A549 (cell line): ENCODE data around the gene PPP2R3C. TPM values are rescaled to one million over a fixed set of nuclear protein-coding genes. Genes with fewer than 3 reads are reported as not detected.

ENCODE experiments used
- ATAC-seq, 2 experiments: fragments of 200-7000 bp in 1 of 2; fragments of >200 bp in 1 of 2; cut with Nextera tagmentation in 1 of 2; cut with Tn5 transposase in 1 of 2; 3 replicates each; pipeline versions ENCODE4 v1.8.0 to v1.9.1; 2018 to 2020; ENCODE audit warnings: mild to moderate bottlenecking in 1 of 2, moderate library complexity in 1 of 2
- CTCF ChIA-PET: fragments of 300-600 bp; sonication (Branson Sonifier 250); formaldehyde crosslinking; extraction: SDS; loops from one replicate; lab custom pipeline; 2021; ENCODE audit warnings: antibody characterized with exemption, inconsistent platforms; lab: Yijun Ruan, JAX
- POLR2A ChIA-PET: fragments of 350-600 bp; formaldehyde crosslinking; extraction: SDS; loops from one replicate; lab custom pipeline; 2021; ENCODE audit warnings: antibody characterized with exemption, inconsistent platforms; lab: Yijun Ruan, JAX
- DNase-seq, 2 experiments: peaks; one replicate each; pipeline versions ENCODE4 v3.0.0 to v3.0.0-alpha.2; 2011 to 2016; ENCODE audit warnings: low read depth in 1 of 2, low spot score in 1 of 2
- FAIRE-seq: peaks from 2 replicates; lab custom pipeline; 2011; peaks lifted over from hg19 to GRCh38; lab: Jason Lieb, UNC
- H3K27ac ChIP-seq, 2 experiments: fragments of >200 bp; sonication (Bioruptor Twin); formaldehyde crosslinking; 3 replicates each; pipeline ENCODE4 v1.5.1; 2016 to 2017
- H3K4me1 ChIP-seq: fragments of >200 bp; sonication (Bioruptor Twin); formaldehyde crosslinking; 3 replicates; pipeline ENCODE4 v1.6.1; 2016
- H3K4me2 ChIP-seq: fragments of >200 bp; sonication (Bioruptor Twin); formaldehyde crosslinking; 3 replicates; pipeline ENCODE4 v1.6.1; 2016
- H3K4me3 ChIP-seq: fragments of >200 bp; sonication (Bioruptor Twin); formaldehyde crosslinking; 3 replicates; pipeline ENCODE4 v1.5.1; 2016
- H3K9me3 ChIP-seq: fragments of >200 bp; sonication (Bioruptor Twin); formaldehyde crosslinking; 3 replicates; pipeline ENCODE4 v1.6.1; 2016
- CBX8 ChIP-seq: fragments of 200-600 bp; sonication (generic); IDR thresholded peaks from 2 replicates; pipeline ENCODE4 v1.6.1; 2016
- EHF ChIP-seq: fragments of 250-450 bp; sonication (Bioruptor Pico); IDR thresholded peaks from 2 replicates; pipeline ENCODE4 v1.5.0; 2020; ENCODE audit warnings: mild to moderate bottlenecking
- FOSL2 ChIP-seq, 2 experiments: fragments of 450-650 bp in 1 of 2; fragments of >200 bp in 1 of 2; sonication (Bioruptor Twin) in 1 of 2; formaldehyde crosslinking; IDR thresholded peaks; 2 replicates each; pipeline versions ENCODE4 v1.5.0 to v1.6.1; 2016 to 2020; ENCODE audit warnings: mild to moderate bottlenecking in 1 of 2, moderate library complexity in 1 of 2
- GATA3 ChIP-seq: IDR thresholded peaks from 2 replicates; pipeline ENCODE4 v1.6.1; 2012; ENCODE audit warnings: borderline replicate concordance
- HEYL ChIP-seq: fragments of 250-450 bp; sonication (Bioruptor Pico); IDR thresholded peaks from 2 replicates; pipeline ENCODE4 v1.8.0; 2021; ENCODE audit warnings: mild to moderate bottlenecking, moderate library complexity
- JUNB ChIP-seq: fragments of >200 bp; sonication (Bioruptor Twin); formaldehyde crosslinking; IDR thresholded peaks from 2 replicates; pipeline ENCODE4 v1.6.1; 2016
- KDM1A ChIP-seq: fragments of 200-600 bp; sonication (generic); IDR thresholded peaks from 2 replicates; pipeline ENCODE4 v1.6.1; 2016; ENCODE audit warnings: low read depth, mild to moderate bottlenecking
- NR3C1 ChIP-seq: fragments of >200 bp; sonication (Bioruptor Twin); formaldehyde crosslinking; IDR thresholded peaks from 3 replicates; pipeline ENCODE4 v1.6.1; 2017
- PHF8 ChIP-seq: fragments of 200-600 bp; sonication (generic); IDR thresholded peaks from 2 replicates; pipeline ENCODE4 v1.6.1; 2016; ENCODE audit warnings: low read depth, mild to moderate bottlenecking, antibody characterized with exemption, moderate library complexity, borderline replicate concordance
- POLR2AphosphoS2 ChIP-seq: conservative IDR thresholded peaks from 2 replicates; pipeline ENCODE4 v1.6.1; 2012; ENCODE audit warnings: low read length, improper control_type of control experiment, inconsistent platforms
- RAD21 ChIP-seq, 2 experiments: fragments of >200 bp in 1 of 2; sonication (Bioruptor Twin) in 1 of 2; formaldehyde crosslinking in 1 of 2; IDR thresholded peaks in 1 of 2; conservative IDR thresholded peaks in 1 of 2; 2 replicates in 1 of 2; 3 replicates in 1 of 2; pipeline ENCODE4 v1.6.1; 2012 to 2018; ENCODE audit warnings: inconsistent platforms in 1 of 2
- SMC3 ChIP-seq: fragments of >200 bp; sonication (Bioruptor Twin); formaldehyde crosslinking; IDR thresholded peaks from 3 replicates; pipeline ENCODE4 v1.6.1; 2018; ENCODE audit warnings: inconsistent platforms
- TFCP2L1 ChIP-seq: fragments of 250-450 bp; sonication (Bioruptor Pico); IDR thresholded peaks from 2 replicates; pipeline ENCODE4 v1.5.0; 2021; ENCODE audit warnings: mild to moderate bottlenecking
- ZC3H11A ChIP-seq: fragments of 450-650 bp; IDR thresholded peaks from 2 replicates; pipeline ENCODE4 v1.6.1; 2014; ENCODE audit warnings: antibody characterized with exemption, mild to moderate bottlenecking
- ZSCAN20 ChIP-seq: fragments of 250-450 bp; sonication (Bioruptor Pico); IDR thresholded peaks from 2 replicates; pipeline ENCODE4 v1.8.0; 2022; ENCODE audit warnings: mild to moderate bottlenecking, moderate library complexity
- WGBS: methylation state at CpG from one replicate; pipeline ENCODE4 v1.1.6; 2017; ENCODE audit errors: missing lambda C conversion rate; 5-methylcytosine and 5-hydroxymethylcytosine counted together
- polyA plus RNA-seq, 4 experiments: library from polyadenylated mRNA; depleted of rRNA in 3 of 4; stranded (reverse); fragments of >200 nt; fragmentation: RNase III in 1 of 4; extraction: RNeasy Plus Mini Kit Qiagen cat#74134 plus additional on column Dnase treatment in 1 of 4; gene quantifications; 2 replicates in 3 of 4; 3 replicates in 1 of 4; pipeline ENCODE4 v1.2.3, GENCODE V29; 2011 to 2017
- TF ChIP-seq, protein P1 (sequence below): fragments of 250-450 bp; sonication (Bioruptor Pico); IDR thresholded peaks from 2 replicates; pipeline ENCODE4 v1.5.0; 2020; ENCODE audit warnings: low read depth, mild to moderate bottlenecking, moderate library complexity
- TF ChIP-seq, protein P2 (sequence below): fragments of >200 bp; sonication (Bioruptor Twin); formaldehyde crosslinking; IDR thresholded peaks from 3 replicates; pipeline ENCODE4 v1.5.1; 2016
- TF ChIP-seq, protein P3 (sequence below): fragments of >200 bp; sonication (Bioruptor Twin); formaldehyde crosslinking; IDR thresholded peaks from 2 replicates; pipeline ENCODE4 v1.6.1; 2016
- TF ChIP-seq, protein P4 (sequence below): IDR thresholded peaks from 2 replicates; pipeline ENCODE4 v1.6.1; 2012; ENCODE audit warnings: low read depth, borderline replicate concordance
- TF ChIP-seq, protein P5 (sequence below): fragments of 250-450 bp; sonication (Bioruptor Pico); IDR thresholded peaks from 2 replicates; pipeline ENCODE4 v1.5.0; 2021; ENCODE audit warnings: mild to moderate bottlenecking, moderate library complexity, borderline replicate concordance
- TF ChIP-seq, protein P6 (sequence below): fragments of 450-650 bp; IDR thresholded peaks from 2 replicates; pipeline ENCODE4 v1.6.1; 2014; ENCODE audit warnings: antibody characterized with exemption
- TF ChIP-seq, protein P7 (sequence below): fragments of >200 bp; sonication (Bioruptor Twin); formaldehyde crosslinking; IDR thresholded peaks from 3 replicates; pipeline ENCODE4 v1.6.1; 2016

PPP2R3C gene
- polyA plus RNA-seq, 2 of the 4 experiments (the other 2 are of a cell fraction), result 19.2 to 32.1 TPM

DNA sequence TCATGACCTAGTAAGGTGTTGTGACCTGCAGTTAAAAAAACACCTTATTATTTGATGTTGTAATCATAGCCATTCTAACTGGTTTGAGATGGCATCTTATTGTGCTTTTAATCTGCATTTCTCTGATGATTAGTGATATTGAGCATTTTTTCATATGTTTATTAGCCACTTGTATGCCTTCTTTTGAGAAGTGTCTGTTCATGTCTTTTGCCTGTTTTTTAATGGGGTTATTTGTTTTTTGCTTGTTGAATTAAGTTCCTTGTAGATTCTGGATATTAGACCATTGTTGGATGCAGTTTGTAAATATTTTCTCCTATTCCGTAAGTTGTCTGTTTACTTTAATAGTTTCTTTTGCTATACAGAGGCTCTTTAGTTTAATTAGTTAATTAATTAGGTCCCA, 41.6 kb upstream of the PPP2R3C start:
- ChIA-PET POLR2A (no interaction called here), CTCF (no interaction called here)
- no peak overlapping the region for H3K4me3 ChIP-seq
- no peak overlapping the region for H3K27ac ChIP-seq
- FAIRE-seq, result no peak
- peaks cover 33% of the 10 kb centered on the region for H3K4me1 ChIP-seq
- WGBS, result 92% methylated on average over 1 of the region's 1 CpG
- H3K4me2 ChIP-seq, result no peak overlapping the region
- H3K9me3 ChIP-seq, result no peaks in the 10 kb centered on the region
- ATAC-seq, result no peak
- no peak for DNase-seq
- TF ChIP-seq, protein P1, sequence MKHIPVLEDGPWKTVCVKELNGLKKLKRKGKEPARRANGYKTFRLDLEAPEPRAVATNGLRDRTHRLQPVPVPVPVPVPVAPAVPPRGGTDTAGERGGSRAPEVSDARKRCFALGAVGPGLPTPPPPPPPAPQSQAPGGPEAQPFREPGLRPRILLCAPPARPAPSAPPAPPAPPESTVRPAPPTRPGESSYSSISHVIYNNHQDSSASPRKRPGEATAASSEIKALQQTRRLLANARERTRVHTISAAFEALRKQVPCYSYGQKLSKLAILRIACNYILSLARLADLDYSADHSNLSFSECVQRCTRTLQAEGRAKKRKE (CRISPR knock-in tag), result no peak
- no peak for TF ChIP-seq FOSL2 (IDR thresholded peaks at IDR 0.05)
- TF ChIP-seq FOSL2 (CRISPR knock-in tag; IDR thresholded peaks at IDR 0.05), result no peak
- TF ChIP-seq, protein P2, sequence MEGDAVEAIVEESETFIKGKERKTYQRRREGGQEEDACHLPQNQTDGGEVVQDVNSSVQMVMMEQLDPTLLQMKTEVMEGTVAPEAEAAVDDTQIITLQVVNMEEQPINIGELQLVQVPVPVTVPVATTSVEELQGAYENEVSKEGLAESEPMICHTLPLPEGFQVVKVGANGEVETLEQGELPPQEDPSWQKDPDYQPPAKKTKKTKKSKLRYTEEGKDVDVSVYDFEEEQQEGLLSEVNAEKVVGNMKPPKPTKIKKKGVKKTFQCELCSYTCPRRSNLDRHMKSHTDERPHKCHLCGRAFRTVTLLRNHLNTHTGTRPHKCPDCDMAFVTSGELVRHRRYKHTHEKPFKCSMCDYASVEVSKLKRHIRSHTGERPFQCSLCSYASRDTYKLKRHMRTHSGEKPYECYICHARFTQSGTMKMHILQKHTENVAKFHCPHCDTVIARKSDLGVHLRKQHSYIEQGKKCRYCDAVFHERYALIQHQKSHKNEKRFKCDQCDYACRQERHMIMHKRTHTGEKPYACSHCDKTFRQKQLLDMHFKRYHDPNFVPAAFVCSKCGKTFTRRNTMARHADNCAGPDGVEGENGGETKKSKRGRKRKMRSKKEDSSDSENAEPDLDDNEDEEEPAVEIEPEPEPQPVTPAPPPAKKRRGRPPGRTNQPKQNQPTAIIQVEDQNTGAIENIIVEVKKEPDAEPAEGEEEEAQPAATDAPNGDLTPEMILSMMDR, result no peak
- TF ChIP-seq, protein P3, sequence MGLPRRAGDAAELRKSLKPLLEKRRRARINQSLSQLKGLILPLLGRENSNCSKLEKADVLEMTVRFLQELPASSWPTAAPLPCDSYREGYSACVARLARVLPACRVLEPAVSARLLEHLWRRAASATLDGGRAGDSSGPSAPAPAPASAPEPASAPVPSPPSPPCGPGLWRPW, result no peak
- no peak for TF ChIP-seq POLR2AphosphoS2
- TF ChIP-seq ZSCAN20 (CRISPR knock-in tag), result no peak
- no peak for TF ChIP-seq CBX8
- no peak for TF ChIP-seq HEYL (CRISPR knock-in tag)
- TF ChIP-seq RAD21 (conservative IDR thresholded peaks at IDR 0.05 in 1 of 2, IDR thresholded peaks at IDR 0.05 in 1 of 2), result no peak
- TF ChIP-seq, protein P4, sequence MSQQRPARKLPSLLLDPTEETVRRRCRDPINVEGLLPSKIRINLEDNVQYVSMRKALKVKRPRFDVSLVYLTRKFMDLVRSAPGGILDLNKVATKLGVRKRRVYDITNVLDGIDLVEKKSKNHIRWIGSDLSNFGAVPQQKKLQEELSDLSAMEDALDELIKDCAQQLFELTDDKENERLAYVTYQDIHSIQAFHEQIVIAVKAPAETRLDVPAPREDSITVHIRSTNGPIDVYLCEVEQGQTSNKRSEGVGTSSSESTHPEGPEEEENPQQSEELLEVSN, result no peak

DNA sequence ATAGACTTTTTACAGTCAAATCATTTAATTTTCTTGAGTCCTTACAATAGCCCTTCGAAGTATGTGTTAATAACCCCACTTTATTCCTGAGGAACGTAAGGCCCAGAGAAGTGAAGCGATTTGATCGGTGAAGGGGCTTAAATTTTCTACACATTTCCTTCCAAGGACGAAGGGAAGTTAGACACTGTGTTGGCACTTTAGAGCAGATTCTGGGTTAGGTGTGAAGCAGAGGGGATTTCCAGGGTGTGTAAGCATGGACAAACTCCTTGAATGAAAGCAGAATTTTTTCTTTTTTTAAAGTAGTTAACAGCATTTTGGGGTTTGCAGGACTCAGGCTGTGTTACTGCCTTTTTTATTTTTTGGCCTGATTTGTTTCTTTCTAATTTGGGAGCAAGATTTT, 39.4 kb upstream of the PPP2R3C start:
- 71% methylated on average over 5 of the region's 5 CpGs for WGBS
- Histone ChIP-seq H3K9me3 (no peaks in the 10 kb centered on the region), H3K4me2 (peak overlapping the region; percentile 73), H3K4me1 (peaks cover 38% of the 10 kb centered on the region), H3K4me3 (no peak overlapping the region), H3K27ac (peak overlapping the region in 1 of 2 experiments; percentile 57; a peak in 1 of 6 replicates)
- ATAC-seq, result no peak; a peak in 1 of 6 replicates
- TF ChIP-seq SMC3, result no peak
- TF ChIP-seq TFCP2L1, result no peak
- TF ChIP-seq, protein P5, sequence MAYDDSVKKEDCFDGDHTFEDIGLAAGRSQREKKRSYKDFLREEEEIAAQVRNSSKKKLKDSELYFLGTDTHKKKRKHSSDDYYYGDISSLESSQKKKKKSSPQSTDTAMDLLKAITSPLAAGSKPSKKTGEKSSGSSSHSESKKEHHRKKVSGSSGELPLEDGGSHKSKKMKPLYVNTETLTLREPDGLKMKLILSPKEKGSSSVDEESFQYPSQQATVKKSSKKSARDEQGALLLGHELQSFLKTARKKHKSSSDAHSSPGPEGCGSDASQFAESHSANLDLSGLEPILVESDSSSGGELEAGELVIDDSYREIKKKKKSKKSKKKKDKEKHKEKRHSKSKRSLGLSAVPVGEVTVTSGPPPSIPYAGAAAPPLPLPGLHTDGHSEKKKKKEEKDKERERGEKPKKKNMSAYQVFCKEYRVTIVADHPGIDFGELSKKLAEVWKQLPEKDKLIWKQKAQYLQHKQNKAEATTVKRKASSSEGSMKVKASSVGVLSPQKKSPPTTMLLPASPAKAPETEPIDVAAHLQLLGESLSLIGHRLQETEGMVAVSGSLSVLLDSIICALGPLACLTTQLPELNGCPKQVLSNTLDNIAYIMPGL (CRISPR knock-in tag), result no peak
- no peak for TF ChIP-seq GATA3
- no peak for TF ChIP-seq NR3C1
- no peak for TF ChIP-seq KDM1A
- TF ChIP-seq JUNB, result no peak
- TF ChIP-seq, protein P6, sequence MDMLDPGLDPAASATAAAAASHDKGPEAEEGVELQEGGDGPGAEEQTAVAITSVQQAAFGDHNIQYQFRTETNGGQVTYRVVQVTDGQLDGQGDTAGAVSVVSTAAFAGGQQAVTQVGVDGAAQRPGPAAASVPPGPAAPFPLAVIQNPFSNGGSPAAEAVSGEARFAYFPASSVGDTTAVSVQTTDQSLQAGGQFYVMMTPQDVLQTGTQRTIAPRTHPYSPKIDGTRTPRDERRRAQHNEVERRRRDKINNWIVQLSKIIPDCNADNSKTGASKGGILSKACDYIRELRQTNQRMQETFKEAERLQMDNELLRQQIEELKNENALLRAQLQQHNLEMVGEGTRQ, result no peak
- TF ChIP-seq, protein P7, sequence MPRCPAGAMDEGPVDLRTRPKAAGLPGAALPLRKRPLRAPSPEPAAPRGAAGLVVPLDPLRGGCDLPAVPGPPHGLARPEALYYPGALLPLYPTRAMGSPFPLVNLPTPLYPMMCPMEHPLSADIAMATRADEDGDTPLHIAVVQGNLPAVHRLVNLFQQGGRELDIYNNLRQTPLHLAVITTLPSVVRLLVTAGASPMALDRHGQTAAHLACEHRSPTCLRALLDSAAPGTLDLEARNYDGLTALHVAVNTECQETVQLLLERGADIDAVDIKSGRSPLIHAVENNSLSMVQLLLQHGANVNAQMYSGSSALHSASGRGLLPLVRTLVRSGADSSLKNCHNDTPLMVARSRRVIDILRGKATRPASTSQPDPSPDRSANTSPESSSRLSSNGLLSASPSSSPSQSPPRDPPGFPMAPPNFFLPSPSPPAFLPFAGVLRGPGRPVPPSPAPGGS, result no peak
- no peak for TF ChIP-seq PHF8
- TF ChIP-seq EHF, result no peak
- TF ChIP-seq, protein P1 (CRISPR knock-in tag), result no peak
- TF ChIP-seq ZC3H11A, result no peak
- peak in 1 of 2 experiments; percentile 12 for DNase-seq
- POLR2A ChIA-PET, result no interaction called here
- CTCF ChIA-PET, result no interaction called here
- FAIRE-seq, result no peak
